Parathyroid adenoma (tissue), 2 donors: ENCODE data around the gene RAB3A.

Source experiments
- H2AFZ ChIP-seq: fragments of 300-600 bp; sonication (generic); one replicate; pipeline ENCODE4 v1.7.0; 2017; ENCODE audit warnings: antibody characterized with exemption, mild to moderate bottlenecking
- H3K27ac ChIP-seq: fragments of 300-600 bp; sonication (generic); one replicate; pipeline ENCODE4 v1.7.0; 2017
- H3K27me3 ChIP-seq: fragments of 300-600 bp; sonication (generic); one replicate; pipeline ENCODE4 v1.7.0; 2017; ENCODE audit warnings: low read length; ENCODE audit not compliant: control insufficient read depth, insufficient read depth
- H3K36me3 ChIP-seq: fragments of 300-600 bp; sonication (generic); one replicate; pipeline ENCODE4 v1.7.0; 2017; ENCODE audit warnings: low read length; ENCODE audit not compliant: control insufficient read depth, insufficient read depth
- H3K4me1 ChIP-seq: fragments of 300-600 bp; sonication (generic); one replicate; pipeline ENCODE4 v1.7.0; 2017; ENCODE audit warnings: control low read depth
- H3K4me2 ChIP-seq: fragments of 300-600 bp; sonication (generic); one replicate; pipeline ENCODE4 v1.7.0; 2017; ENCODE audit warnings: low read length
- H3K4me3 ChIP-seq: fragments of 300-600 bp; sonication (generic); one replicate; pipeline ENCODE4 v1.7.0; 2017; ENCODE audit warnings: low read depth, low read length
- H3K79me2 ChIP-seq: fragments of 300-600 bp; sonication (generic); one replicate; pipeline ENCODE4 v1.7.0; 2017; ENCODE audit warnings: control low read depth
- H3K9ac ChIP-seq: fragments of 300-600 bp; sonication (generic); one replicate; pipeline ENCODE4 v1.7.0; 2017; ENCODE audit warnings: mild to moderate bottlenecking
- H3K9me3 ChIP-seq: fragments of 300-600 bp; sonication (generic); one replicate; pipeline ENCODE4 v1.7.0; 2017; ENCODE audit warnings: low read length; ENCODE audit not compliant: control insufficient read depth
- TF ChIP-seq, protein P1 (sequence below): fragments of 300-600 bp; sonication (generic); IDR thresholded peaks from one replicate; pipeline ENCODE4 v1.7.0; 2017; ENCODE audit warnings: antibody characterized with exemption, mild to moderate bottlenecking
- donor health status: primary hyperparathyroidism.

RAB3A gene

DNA sequence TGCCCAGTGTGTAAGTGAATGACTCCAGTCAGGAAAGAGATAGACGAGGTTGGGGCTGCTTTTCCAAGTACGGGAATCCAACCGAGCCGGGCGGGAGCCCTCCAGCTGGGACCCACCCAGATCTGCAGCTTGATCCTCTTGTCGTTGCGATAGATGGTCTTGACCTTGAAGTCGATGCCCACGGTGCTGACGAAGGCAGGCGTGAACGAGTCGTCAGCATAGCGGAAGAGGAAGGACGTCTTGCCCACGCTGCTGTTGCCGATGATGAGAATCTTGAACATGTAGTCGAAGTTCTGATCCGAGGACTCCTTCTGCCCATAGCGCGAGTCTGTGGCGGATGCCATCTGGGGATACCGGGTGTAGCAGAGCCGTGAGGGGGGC lies 1.5 kb downstream of the RAB3A start:
- H3K9ac ChIP-seq = no peak overlapping the region
- no peak overlapping the region for H3K4me2 ChIP-seq
- peaks cover 8% of the 10 kb centered on the region for H3K79me2 ChIP-seq
- H3K36me3 ChIP-seq = no peaks in the 10 kb centered on the region
- no peak overlapping the region for H3K27ac ChIP-seq
- H3K27me3 ChIP-seq = no peaks in the 10 kb centered on the region
- H3K9me3 ChIP-seq = no peaks in the 10 kb centered on the region
- H3K4me1 ChIP-seq = peaks cover 2% of the 10 kb centered on the region
- H3K4me3 ChIP-seq = peak overlapping the region; percentile 97
- TF ChIP-seq, protein P1, sequence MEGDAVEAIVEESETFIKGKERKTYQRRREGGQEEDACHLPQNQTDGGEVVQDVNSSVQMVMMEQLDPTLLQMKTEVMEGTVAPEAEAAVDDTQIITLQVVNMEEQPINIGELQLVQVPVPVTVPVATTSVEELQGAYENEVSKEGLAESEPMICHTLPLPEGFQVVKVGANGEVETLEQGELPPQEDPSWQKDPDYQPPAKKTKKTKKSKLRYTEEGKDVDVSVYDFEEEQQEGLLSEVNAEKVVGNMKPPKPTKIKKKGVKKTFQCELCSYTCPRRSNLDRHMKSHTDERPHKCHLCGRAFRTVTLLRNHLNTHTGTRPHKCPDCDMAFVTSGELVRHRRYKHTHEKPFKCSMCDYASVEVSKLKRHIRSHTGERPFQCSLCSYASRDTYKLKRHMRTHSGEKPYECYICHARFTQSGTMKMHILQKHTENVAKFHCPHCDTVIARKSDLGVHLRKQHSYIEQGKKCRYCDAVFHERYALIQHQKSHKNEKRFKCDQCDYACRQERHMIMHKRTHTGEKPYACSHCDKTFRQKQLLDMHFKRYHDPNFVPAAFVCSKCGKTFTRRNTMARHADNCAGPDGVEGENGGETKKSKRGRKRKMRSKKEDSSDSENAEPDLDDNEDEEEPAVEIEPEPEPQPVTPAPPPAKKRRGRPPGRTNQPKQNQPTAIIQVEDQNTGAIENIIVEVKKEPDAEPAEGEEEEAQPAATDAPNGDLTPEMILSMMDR = no peak
- H2AFZ ChIP-seq = no peak overlapping the region

- H3K9me3 ChIP-seq = no peaks in the 10 kb centered on the region
- H3K27me3 ChIP-seq = no peaks in the 10 kb centered on the region
- H3K79me2 ChIP-seq = peaks cover 4% of the 10 kb centered on the region
- no peak overlapping the region for H2AFZ ChIP-seq
- no peak overlapping the region for H3K4me3 ChIP-seq
- no peaks in the 10 kb centered on the region for H3K36me3 ChIP-seq
- no peak overlapping the region for H3K27ac ChIP-seq
- H3K4me1 ChIP-seq = peaks cover 7% of the 10 kb centered on the region
- no peak overlapping the region for H3K9ac ChIP-seq
- TF ChIP-seq, protein P1 = no peak
- H3K4me2 ChIP-seq = no peak overlapping the region
These were observed 5.5 kb downstream of the RAB3A start for GRCh38 chr19:18198374-18198773.

DNA sequence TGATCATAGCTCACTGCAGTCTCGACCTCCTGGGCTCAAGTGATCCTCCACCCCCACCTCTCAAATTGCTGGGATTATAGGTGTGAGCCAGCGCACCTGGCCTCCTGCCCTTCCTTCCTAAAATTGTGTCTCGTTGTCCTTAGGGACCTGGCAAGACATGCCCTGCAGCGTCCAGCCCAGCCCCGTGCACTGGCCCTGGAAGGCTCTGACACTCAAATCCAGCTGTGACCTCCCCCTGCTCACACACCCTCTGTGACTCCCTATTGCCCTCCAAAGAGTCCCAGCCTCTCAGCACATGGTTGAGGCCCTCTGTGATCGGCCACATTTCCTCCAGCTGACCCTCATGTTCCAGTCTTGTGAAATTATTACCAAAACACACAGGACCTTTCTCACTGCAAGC lies 5.9 kb downstream of the RAB3A start:
- Histone ChIP-seq H3K36me3 (no peaks in the 10 kb centered on the region), H3K9me3 (no peaks in the 10 kb centered on the region), H3K79me2 (no peaks in the 10 kb centered on the region), H2AFZ (no peak overlapping the region), H3K9ac (no peak overlapping the region), H3K4me3 (no peak overlapping the region), H3K4me1 (peaks cover 5% of the 10 kb centered on the region), H3K27me3 (no peaks in the 10 kb centered on the region), H3K4me2 (no peak overlapping the region), H3K27ac (no peak overlapping the region)
- TF ChIP-seq, protein P1 = no peak

GRCh38 chr19:18197306-18197705 lies 6.5 kb downstream of the RAB3A start:
- H3K79me2 ChIP-seq = no peaks in the 10 kb centered on the region
- TF ChIP-seq, protein P1 = no peak
- no peaks in the 10 kb centered on the region for H3K9me3 ChIP-seq
- H2AFZ ChIP-seq = no peak overlapping the region
- no peak overlapping the region for H3K27ac ChIP-seq
- no peaks in the 10 kb centered on the region for H3K36me3 ChIP-seq
- peaks cover 5% of the 10 kb centered on the region for H3K4me1 ChIP-seq
- no peak overlapping the region for H3K4me3 ChIP-seq
- no peak overlapping the region for H3K4me2 ChIP-seq
- no peaks in the 10 kb centered on the region for H3K27me3 ChIP-seq
- no peak overlapping the region for H3K9ac ChIP-seq

GRCh38 chr19:18196511-18196845 lies 7.4 kb downstream of the RAB3A start:
- Histone ChIP-seq H3K9me3 (no peaks in the 10 kb centered on the region), H3K4me1 (peaks cover 5% of the 10 kb centered on the region), H3K4me2 (no peak overlapping the region), H3K9ac (no peak overlapping the region), H3K4me3 (no peak overlapping the region), H3K27ac (no peak overlapping the region), H3K36me3 (no peaks in the 10 kb centered on the region), H3K79me2 (no peaks in the 10 kb centered on the region), H2AFZ (no peak overlapping the region), H3K27me3 (no peaks in the 10 kb centered on the region)
- TF ChIP-seq, protein P1 = no peak
